NT2/D1 (cell line): Measurements from ENCODE around the gene TMUB2.
A peak's percentile ranks its signal among the peaks of the same experiment; 100 is the strongest.

Experiments used
- DNase-seq: peaks from one replicate; pipeline ENCODE4 v3.0.0-alpha.2; 2011; ENCODE audit warnings: low read depth, low spot score
- H3K27me3 ChIP-seq: 2 replicates; pipeline ENCODE4 v1.6.0; 2011; ENCODE audit warnings: mild to moderate bottlenecking; ENCODE audit not compliant: insufficient read length, insufficient read depth
- H3K36me3 ChIP-seq: 2 replicates; pipeline ENCODE4 v1.6.1; 2011; ENCODE audit warnings: mild to moderate bottlenecking, low read length, mixed read lengths; ENCODE audit not compliant: insufficient read depth, insufficient read length
- H3K4me1 ChIP-seq: 2 replicates; pipeline ENCODE4 v1.5.1; 2011; ENCODE audit not compliant: insufficient read depth, insufficient read length
- H3K4me3 ChIP-seq: 2 replicates; pipeline ENCODE4 v1.5.1; 2011; ENCODE audit warnings: low read depth; ENCODE audit not compliant: insufficient read length
- H3K9ac ChIP-seq: 2 replicates; pipeline ENCODE4 v1.6.0; 2011; ENCODE audit warnings: low read depth; ENCODE audit not compliant: insufficient read length
- H3K9me3 ChIP-seq: 2 replicates; pipeline ENCODE4 v1.5.1; 2011; ENCODE audit warnings: mild to moderate bottlenecking, low read length; ENCODE audit not compliant: insufficient read depth
- SUZ12 ChIP-seq: IDR thresholded peaks from 2 replicates; pipeline ENCODE4 v1.6.1; 2011; ENCODE audit not compliant: insufficient read length, insufficient read depth; ENCODE audit errors: extremely low read depth
- YY1 ChIP-seq: IDR thresholded peaks from 2 replicates; pipeline ENCODE4 v1.6.1; 2011; ENCODE audit not compliant: insufficient read length, insufficient read depth
- ZNF274 ChIP-seq: IDR thresholded peaks from 2 replicates; pipeline ENCODE4 v1.6.1; 2011; ENCODE audit warnings: mild to moderate bottlenecking, low read depth, low read length

The TMUB2 gene

DNA sequence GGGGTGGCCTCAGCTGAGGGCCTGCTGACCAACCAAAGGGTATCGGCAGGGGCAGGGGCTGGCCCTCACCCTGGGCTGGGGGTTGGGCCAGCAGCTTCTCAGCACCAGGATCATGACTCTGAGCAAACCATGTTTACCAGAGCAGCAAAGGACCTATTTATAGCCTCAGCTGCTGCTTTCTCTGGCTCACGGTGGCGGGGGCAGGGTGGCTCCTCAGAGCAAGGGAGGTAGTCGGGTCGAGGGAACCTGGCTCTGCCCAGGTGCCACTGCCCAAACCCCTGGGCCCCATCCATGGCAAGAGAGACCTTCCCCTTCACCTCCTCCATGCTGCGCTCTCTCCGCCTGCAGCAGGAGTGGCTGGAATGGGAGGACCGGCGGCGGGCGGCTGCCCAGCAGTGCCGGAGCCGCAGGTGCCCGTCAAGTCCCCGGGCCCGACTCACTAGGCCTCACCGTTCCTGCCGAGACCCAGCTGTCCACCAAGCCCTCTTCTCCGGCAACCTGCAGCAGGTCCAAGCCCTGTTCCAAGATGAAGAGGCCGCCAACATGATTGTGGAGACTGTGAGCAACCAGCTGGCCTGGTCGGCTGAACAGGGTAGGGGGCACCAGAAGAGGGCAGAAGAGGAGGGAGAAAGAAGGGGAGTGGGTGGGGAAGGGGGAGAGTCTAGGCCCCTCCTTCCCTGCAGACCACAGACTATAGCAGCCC is 16.1 kb upstream of the TMUB2 start, which contains the start of gene ASB16:
Gene ASB16 (plus strand): TSS at position 206 of the 703 bp plus-strand sequence. CDS start 86 bp downstream, at position 292.
- Histone ChIP-seq H3K4me3 (no peak within 1 kb of the TSS), H3K9ac (peak within 1 kb of the TSS; percentile 52), H3K4me1 (peaks cover 23% of the 10 kb centered on the region), H3K27me3 (no peaks in the 10 kb centered on the region), H3K36me3 (peaks cover 7% of the 10 kb centered on the region), H3K9me3 (no peaks in the 10 kb centered on the region)
- no peak for DNase-seq
- TF ChIP-seq ZNF274, result no peak

DNA sequence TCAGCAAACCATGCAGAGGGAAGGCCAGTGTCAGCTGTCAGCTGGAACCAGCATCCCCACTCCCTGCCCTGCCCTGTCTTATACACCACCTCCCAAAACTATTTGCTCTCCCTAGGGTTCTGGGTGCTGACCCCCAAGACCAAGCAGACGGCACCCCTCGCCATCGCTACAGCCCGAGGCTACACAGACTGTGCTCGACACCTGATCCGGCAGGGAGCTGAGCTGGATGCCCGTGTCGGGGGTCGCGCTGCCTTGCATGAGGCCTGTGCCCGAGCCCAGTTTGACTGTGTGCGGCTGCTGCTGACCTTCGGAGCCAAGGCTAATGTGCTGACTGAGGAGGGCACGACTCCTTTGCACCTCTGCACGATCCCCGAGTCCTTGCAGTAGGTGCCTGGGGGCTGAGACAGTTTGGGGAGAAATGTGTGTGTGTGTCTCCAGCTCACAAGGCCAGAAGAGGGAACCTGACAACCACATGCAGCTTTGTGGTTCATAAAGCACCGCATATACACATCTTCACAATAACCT is 14.8 kb upstream of the TMUB2 start:
- DNase-seq, result no peak
- H3K4me1 ChIP-seq, result peaks cover 23% of the 10 kb centered on the region
- H3K4me3 ChIP-seq, result no peak overlapping the region
- no peaks in the 10 kb centered on the region for H3K27me3 ChIP-seq
- no peaks in the 10 kb centered on the region for H3K9me3 ChIP-seq
- H3K9ac ChIP-seq, result peak overlapping the region; percentile 59
- TF ChIP-seq ZNF274, result no peak
- TF ChIP-seq SUZ12, result no peak
- no peak for TF ChIP-seq YY1
- H3K36me3 ChIP-seq, result peaks cover 19% of the 10 kb centered on the region

DNA sequence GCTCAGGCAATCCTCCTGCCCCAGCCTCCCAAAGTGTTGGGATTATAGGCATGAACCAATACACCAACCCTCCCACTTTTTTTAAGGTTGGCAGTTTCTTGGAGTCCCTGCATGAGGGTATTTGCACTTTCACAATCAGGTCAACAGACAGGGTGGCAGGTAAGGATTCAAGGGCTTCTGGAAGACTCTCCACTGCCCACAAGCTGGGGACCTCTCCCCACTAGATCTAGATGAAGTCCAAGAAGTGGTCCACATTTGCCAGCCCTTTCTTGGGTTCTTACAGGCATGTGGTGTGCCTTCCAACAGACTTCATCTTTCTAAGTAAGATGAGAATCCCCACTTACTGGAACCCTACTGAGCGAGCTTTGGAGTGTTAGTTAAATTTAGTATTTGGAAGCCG is 12.3 kb upstream of the TMUB2 start:
- Histone ChIP-seq H3K9ac (no peak overlapping the region), H3K4me1 (peaks cover 24% of the 10 kb centered on the region), H3K9me3 (no peaks in the 10 kb centered on the region), H3K27me3 (no peaks in the 10 kb centered on the region), H3K4me3 (no peak overlapping the region), H3K36me3 (peaks cover 39% of the 10 kb centered on the region)
- no peak for DNase-seq
- TF ChIP-seq SUZ12 (no peak), YY1 (no peak), ZNF274 (no peak)

DNA sequence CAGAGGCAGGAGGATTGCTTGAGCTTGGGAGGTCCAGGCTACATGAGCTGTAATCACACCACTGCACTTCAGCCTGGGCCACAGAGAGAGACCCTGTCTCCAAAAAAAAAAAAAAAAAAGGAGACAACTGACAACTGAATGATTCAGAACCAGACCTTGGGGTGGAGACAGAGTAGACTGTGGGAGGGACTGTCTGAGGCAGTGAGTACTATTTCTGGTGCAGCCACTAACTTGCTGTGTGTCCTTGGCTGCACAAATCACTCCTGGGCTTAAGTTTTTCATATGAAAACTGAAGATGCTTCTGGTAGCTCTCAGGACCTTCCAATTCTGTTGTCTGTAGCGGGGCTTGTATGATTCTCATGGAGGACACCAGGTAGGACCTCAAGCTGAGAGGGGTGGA is 10.5 kb upstream of the TMUB2 start:
- Histone ChIP-seq H3K4me1 (peaks cover 12% of the 10 kb centered on the region), H3K9me3 (no peaks in the 10 kb centered on the region), H3K36me3 (peaks cover 39% of the 10 kb centered on the region), H3K27me3 (no peaks in the 10 kb centered on the region), H3K4me3 (no peak overlapping the region), H3K9ac (no peak overlapping the region)
- no peak for DNase-seq
- no peak for TF ChIP-seq SUZ12
- TF ChIP-seq ZNF274, result no peak

DNA sequence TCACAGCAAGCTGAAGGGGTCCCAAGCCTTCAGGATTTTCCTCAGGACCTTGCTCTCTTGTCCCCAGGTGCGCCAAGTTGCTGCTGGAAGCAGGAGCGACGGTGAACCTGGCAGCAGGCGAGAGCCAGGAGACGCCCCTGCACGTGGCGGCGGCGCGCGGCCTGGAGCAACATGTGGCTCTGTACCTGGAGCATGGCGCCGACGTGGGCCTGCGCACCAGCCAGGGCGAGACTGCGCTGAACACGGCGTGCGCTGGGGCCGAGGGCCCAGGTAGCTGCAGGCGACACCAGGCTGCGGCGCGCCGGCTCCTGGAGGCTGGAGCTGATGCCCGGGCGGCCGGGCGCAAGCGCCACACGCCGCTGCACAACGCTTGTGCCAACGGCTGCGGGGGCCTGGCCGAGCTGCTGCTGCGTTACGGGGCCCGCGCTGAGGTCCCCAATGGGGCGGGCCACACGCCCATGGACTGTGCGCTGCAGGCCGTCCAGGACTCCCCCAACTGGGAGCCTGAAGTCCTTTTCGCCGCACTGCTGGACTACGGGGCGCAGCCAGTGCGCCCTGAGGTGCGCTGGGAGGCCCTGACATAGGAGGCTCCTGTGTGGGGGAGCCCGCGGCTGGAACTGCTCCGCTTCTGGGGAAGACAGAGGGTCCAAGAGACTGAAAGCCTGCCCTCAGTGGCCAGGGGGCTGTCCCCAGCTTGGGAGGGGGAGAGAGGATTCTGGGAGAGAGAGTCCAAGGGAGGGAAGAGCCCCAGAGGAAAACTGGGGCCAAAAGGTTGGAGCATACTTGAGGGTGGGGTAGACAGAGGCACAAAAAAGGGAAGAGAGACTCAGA is 9.9 kb upstream of the TMUB2 start:
- no peaks in the 10 kb centered on the region for H3K27me3 ChIP-seq
- DNase-seq, result no peak
- H3K4me3 ChIP-seq, result no peak overlapping the region
- H3K4me1 ChIP-seq, result peaks cover 7% of the 10 kb centered on the region
- no peak overlapping the region for H3K9ac ChIP-seq
- peaks cover 44% of the 10 kb centered on the region for H3K36me3 ChIP-seq
- TF ChIP-seq SUZ12 (no peak), YY1 (no peak), ZNF274 (no peak)
- peaks cover 5% of the 10 kb centered on the region for H3K9me3 ChIP-seq

DNA sequence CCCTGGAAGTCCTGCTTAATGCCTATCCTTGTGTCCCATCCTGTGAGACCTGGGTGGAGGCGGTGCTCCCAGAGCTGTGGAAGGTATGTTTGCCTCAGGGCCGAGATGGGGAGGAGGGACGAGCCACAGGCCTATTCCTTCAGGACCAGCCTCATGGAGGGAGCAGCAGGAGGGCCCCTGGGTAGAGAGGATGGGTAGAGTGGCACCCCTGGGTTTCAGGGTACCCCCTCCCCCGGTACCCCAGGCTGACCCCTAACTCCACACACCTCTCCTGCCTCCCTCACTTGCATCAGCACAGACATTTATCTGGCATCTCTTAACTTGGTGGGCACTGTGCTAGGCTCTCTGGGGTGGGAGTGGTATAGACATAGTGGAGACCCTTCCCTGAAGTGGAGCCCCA is 9.1 kb upstream of the TMUB2 start:
- peaks cover 12% of the 10 kb centered on the region for H3K9me3 ChIP-seq
- H3K4me1 ChIP-seq, result peaks cover 3% of the 10 kb centered on the region
- peaks cover 51% of the 10 kb centered on the region for H3K36me3 ChIP-seq
- no peaks in the 10 kb centered on the region for H3K27me3 ChIP-seq
- H3K4me3 ChIP-seq, result no peak overlapping the region
- no peak for DNase-seq
- TF ChIP-seq YY1 (no peak), SUZ12 (no peak), ZNF274 (no peak)
- no peak overlapping the region for H3K9ac ChIP-seq

DNA sequence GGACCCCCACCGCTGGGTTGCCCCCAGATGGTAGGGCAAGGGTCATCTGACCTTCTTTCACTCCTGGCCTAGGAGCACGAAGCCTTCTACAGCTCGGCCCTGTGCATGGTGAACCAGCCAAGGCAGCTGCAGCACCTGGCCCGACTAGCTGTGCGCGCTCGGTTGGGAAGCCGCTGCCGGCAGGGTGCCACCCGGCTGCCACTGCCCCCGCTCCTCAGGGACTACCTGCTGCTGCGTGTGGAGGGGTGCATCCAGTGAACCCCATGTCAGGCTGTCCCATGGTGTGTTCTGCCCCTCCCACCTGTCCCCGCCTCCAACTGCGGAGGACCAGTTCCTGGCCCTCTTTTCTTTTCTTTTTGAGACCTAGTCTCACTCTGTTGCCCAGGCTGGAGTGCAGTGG is 8.6 kb upstream of the TMUB2 start:
- DNase-seq, result no peak
- no peak for TF ChIP-seq SUZ12
- no peak for TF ChIP-seq ZNF274
- no peak for TF ChIP-seq YY1
- peaks cover 17% of the 10 kb centered on the region for H3K9me3 ChIP-seq
- peaks cover 3% of the 10 kb centered on the region for H3K4me1 ChIP-seq
- no peak overlapping the region for H3K4me3 ChIP-seq
- H3K36me3 ChIP-seq, result peaks cover 56% of the 10 kb centered on the region
- H3K27me3 ChIP-seq, result no peaks in the 10 kb centered on the region
- no peak overlapping the region for H3K9ac ChIP-seq
